Jurkat, Clone E6-1 (cell line): Measurements from ENCODE around the gene SELENOW.
"Not testable (repeated sequence)": the region's sequence is repeated elsewhere in the genome, so short reads cannot be mapped to it uniquely, and the experiment has no call there.

Experiments
- DNase-seq: peaks from one replicate; pipeline ENCODE4 v3.0.0-alpha.2; 2011; ENCODE audit warnings: low read depth, low spot score
- H3K4me3 ChIP-seq: 2 replicates; pipeline ENCODE4 v1.5.1; 2011; ENCODE audit warnings: mild to moderate bottlenecking, low read length, control low read depth, moderate library complexity

SELENOW gene

DNA sequence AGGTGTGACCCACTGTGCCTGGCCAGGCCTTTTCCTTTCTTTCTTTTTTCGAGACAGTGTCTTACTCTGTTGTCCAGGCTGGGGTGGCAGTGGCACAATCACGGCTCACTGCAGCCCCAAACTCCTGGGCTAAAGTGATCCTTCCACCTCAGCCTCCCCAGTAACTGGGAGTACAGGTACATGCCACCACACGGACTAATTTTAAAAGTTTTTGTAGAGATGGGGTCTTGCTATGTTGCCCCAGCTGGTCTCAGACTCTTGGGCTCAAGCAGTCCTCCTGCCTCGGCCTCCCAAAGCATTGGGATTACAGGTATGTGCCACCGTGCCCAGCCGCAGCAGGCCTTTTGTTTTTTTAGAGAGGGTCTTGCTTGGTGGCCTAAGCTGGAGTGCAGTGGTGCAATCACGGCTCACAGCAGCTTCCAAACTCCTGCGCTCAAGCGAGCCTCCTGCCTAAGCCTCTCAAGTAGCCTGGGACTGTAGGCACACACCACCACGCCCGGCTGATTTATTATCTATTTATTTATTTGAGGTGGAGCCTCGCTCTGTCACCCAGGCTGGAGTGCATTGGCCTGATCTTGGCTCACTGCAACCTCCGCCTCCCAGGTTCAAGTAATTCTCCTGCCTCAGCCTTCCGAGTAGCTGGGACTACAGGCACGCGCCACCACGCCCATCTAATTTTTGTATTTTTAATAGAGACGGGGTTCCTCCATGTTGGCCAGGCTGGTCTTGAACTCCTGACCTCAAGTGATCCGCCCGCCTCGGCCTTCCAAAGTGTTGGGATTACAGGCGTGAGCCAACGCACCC is 1.1 kb upstream of the SELENOW start:
- peak overlapping the region; percentile 71 for H3K4me3 ChIP-seq
- not testable (repeated sequence) for DNase-seq

DNA sequence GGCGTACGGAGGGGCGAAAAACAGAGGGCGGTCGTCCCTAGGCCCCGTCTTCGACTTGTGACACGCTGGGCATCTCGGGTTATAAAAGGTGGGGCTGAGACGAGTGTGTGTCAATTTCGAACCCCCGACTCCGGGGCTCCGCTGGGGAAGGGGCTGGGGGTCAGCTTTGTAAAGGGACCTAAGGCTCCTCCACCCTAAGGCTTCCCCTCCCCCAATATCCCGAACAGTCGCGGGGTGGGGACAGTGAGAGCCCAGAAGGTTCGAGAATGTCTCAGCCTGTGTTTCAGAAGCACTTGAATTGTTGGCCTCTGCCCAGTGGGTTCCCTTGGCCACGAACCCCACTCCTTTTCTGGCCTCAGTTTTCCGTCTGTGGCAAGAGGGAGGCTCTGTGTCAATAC is 450 bp downstream of the SELENOW start:
- no peak for DNase-seq
- peak overlapping the region; percentile 71 for H3K4me3 ChIP-seq

DNA sequence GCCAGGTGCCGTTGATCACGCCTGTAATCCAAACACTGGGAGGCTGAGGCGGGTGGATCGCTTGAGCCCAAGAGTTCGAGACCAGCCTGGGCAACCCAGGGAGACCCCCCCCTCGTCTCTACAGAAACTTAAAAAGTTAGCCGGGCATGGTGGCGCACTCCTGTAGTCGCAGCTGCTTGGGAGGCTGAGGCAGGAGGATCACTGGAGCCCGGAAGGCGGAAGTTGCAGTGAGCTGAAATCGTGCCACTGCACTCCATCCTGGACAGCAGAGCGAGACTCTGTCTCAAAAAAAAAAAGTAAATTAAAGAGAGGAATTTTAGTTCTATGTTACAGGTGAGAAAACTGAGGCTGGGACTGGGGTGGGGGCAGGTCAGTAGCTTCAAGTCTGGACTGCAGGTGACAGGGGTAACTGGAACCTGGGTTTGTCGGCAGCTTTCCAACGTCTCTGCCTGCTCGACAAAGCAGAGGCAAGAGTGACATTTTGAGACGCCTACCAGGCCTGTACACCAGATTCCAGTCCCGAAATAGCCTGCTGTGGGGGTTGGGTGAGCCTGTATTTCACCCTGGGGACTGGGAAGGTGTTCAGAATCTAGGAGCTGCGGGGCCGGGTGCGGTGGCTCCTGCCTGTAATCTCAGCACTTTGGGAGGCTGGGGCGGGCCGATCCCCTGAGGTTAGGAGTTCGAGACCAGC is 1.2 kb downstream of the SELENOW start:
- DNase-seq: no peak
- peak overlapping the region; percentile 71 for H3K4me3 ChIP-seq

GRCh38 chr19:47780215-47780551 is 1.7 kb downstream of the SELENOW start:
- no peak overlapping the region for H3K4me3 ChIP-seq
- no peak for DNase-seq

GRCh38 chr19:47781590-47782262 is 3.2 kb downstream of the SELENOW start:
- no peak for DNase-seq
- H3K4me3 ChIP-seq: no peak overlapping the region

GRCh38 chr19:47786566-47786965 is 8.1 kb downstream of the SELENOW start:
- no peak overlapping the region for H3K4me3 ChIP-seq
- no peak for DNase-seq

GRCh38 chr19:47787307-47787706 is 8.8 kb downstream of the SELENOW start:
- DNase-seq, H3K4me3 ChIP-seq: not testable (repeated sequence)

- not testable (repeated sequence) for H3K4me3 ChIP-seq, DNase-seq
These were observed 11.3 kb downstream of the SELENOW start for GRCh38 chr19:47789811-47790210.

- no peak overlapping the region for H3K4me3 ChIP-seq
- peak; percentile 59 for DNase-seq
These were observed 11.9 kb downstream of the SELENOW start for GRCh38 chr19:47790398-47790814.

GRCh38 chr19:47792616-47793015 is 14.1 kb downstream of the SELENOW start:
- no peak overlapping the region for H3K4me3 ChIP-seq
- DNase-seq: no peak

- H3K4me3 ChIP-seq: no peak overlapping the region
- DNase-seq: no peak
These were observed 16.0 kb downstream of the SELENOW start for GRCh38 chr19:47794526-47794925.

DNA sequence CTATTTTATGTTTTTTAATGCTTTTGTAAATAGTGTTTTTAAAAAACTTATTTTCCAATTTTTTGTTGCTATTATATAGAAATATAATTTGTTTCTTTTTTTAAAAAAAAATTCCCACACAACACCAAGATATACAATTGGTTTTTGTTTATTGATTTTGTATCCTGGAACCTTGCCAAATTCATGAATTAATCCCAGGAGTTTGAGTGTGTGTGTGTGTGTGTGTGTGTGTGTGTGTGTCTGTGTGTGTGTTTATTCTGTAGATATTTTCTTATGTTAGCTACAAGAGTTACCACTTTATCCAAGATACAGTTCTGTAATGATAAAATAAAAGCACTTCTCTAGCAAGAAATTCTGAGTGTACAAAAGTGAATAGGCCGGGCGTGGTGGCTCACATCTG is 18.3 kb downstream of the SELENOW start:
- DNase-seq: no peak
- no peak overlapping the region for H3K4me3 ChIP-seq

DNA sequence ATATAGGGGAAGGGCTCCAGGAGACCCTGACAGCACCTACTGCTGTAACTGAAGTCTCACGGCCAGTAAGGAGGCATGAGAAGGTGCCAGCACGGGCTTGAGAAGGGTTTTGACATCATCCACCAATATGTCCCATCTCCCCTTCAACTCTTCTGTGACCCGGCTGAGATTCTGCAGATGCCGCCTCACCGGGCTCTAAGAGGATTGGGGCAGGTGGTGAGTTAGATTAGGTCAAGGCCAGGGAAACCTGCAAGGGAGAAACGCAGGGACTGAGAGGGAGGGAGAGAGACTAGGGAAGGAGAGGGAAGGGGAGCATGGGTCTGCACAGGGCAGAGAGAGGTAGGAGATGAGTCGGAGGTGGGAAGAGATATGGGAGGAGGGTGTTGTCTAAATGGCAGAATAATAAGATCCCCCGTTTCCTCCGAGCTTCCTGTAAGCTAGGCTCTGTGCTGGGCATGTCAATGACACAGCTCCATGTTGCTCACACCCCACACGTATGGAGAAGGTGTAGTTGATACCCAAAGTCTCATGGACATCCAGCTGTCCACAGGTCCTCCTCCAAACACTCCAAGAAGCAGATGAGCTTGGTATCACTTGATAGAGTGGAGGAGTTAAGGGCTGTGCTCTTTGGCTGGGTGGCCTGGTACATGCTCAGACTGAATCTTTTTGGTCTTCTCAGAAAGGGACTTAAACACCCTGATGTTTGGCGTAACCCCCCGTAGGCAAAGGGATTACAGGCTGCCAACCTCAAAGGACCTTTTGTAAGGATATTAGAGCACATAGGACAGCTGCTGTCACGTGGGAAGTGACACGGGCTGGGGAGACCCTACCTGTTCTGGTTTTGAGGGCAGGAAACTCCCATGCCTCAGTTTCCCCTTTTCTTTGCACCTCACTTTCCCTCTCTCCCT is 19.7 kb downstream of the SELENOW start:
- DNase-seq: no peak

GRCh38 chr19:47798904-47799266 is 20.4 kb downstream of the SELENOW start:
- DNase-seq: no peak
- no peak overlapping the region for H3K4me3 ChIP-seq

More for the DNA sequence above, 19.7 kb downstream of the SELENOW start:
- no peak overlapping the region for H3K4me3 ChIP-seq

GRCh38 chr19:47801270-47801669 is 22.8 kb downstream of the SELENOW start:
- H3K4me3 ChIP-seq: no peak overlapping the region
- DNase-seq: no peak

DNA sequence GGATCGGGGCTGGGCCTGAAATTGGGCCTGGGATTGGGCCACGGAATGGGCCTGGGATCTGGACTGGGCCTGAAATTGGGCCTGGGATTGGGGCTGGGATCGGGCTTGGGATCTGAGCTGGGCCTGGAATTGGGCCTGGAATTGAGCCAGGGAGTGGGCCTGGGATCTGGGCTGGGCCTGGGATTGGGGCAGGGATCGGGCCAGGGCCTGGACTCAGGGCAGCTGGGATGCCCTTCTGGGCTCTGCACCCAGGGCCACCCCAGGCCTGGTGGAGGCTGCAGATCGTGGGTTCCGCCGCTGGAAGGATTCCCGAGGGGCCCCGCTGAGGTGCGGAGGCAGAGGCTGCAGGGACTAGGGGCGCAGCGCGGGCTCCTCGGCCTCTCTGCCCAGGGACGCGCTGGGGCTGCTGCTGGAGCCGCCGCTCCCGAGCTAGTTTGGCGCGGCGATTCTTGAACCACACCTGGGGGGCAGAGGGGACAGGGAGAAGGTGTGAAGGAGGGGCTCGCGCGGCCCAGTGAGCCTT is 24.1 kb downstream of the SELENOW start:
- no peak overlapping the region for H3K4me3 ChIP-seq

DNA sequence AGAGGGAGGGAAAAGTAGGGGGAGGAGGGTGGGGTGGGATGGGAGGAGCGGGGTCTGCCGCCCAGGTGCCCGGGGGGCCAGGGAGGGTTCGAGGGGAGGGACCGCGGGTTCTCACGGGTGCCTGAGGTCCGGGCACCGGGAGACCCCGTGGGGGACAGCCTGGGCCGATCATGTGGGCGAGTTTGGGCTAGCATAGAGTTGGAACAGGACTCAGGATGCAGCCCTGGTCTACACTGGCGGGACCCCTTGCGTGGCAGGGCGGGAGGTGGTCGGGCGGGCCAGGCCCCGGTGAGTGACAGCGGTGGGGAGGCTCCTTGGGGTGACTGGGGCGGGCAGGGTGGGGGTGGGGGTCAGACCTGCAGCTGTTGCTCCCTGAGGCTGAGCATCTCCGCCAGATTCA is 24.6 kb downstream of the SELENOW start:
- DNase-seq, H3K4me3 ChIP-seq: not testable (repeated sequence)

More for the DNA sequence above, 24.1 kb downstream of the SELENOW start:
- no peak for DNase-seq

DNA sequence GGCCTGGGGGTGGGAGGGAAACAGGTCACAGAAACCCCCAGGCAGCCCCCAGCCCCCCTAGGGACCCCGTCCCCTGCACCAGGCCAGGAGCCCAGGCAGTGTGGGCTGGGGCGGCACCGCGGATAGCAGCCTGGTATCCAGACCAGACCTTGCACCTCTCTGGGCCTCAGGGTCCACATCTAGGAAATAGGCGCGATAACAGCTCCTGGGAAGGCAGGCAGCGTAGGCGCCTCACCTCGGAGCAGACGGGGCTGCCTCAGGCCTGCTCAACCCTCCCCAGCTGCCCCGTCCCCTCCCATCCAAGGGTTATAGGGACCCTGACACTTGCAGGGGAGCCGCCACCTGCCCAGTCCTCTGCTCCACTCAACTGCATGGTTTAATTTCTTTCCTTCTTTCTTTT is 25.2 kb downstream of the SELENOW start:
- H3K4me3 ChIP-seq: not testable (repeated sequence)

GRCh38 chr19:47804451-47804850 is 25.9 kb downstream of the SELENOW start, which contains the start of gene TPRX1:
TSS of gene TPRX1 (minus strand) at chr19:47804551. CDS start at chr19:47804539, 12 bp downstream.
- DNase-seq, H3K4me3 ChIP-seq: not testable (repeated sequence)

More for the DNA sequence above, 25.2 kb downstream of the SELENOW start:
- not testable (repeated sequence) for DNase-seq
